Trophoblast cell (in vitro differentiated cells and primary cell): ENCODE data around the gene SESN1.
A peak's percentile ranks its signal among the peaks of the same experiment; 100 is the strongest.
"Not testable (repeated sequence)": the region's sequence is repeated elsewhere in the genome, so short reads cannot be mapped to it uniquely, and the experiment has no call there.

Experiments used
- DNase-seq, 2 donors: peaks; one replicate each; pipeline ENCODE4 v3.0.0-alpha.2; 2016
- H2AFZ ChIP-seq: 2 replicates; pipeline ENCODE4 v1.6.1; 2013; ENCODE audit warnings: low read length, moderate library complexity, mild to moderate bottlenecking; ENCODE audit not compliant: insufficient read depth, poor library complexity
- H2AK5ac ChIP-seq: 2 replicates; pipeline ENCODE4 v1.6.1; 2013; ENCODE audit warnings: mild to moderate bottlenecking, low read length
- H2BK120ac ChIP-seq: 2 replicates; pipeline ENCODE4 v1.6.1; 2013; ENCODE audit warnings: low read length, mild to moderate bottlenecking, moderate library complexity; ENCODE audit not compliant: insufficient read depth, poor library complexity
- H2BK12ac ChIP-seq: 2 replicates; pipeline ENCODE4 v1.6.1; 2013; ENCODE audit warnings: mild to moderate bottlenecking, low read length, moderate library complexity
- H2BK5ac ChIP-seq: 2 replicates; pipeline ENCODE4 v1.6.1; 2013; ENCODE audit warnings: low read length, low read depth, moderate library complexity, mild to moderate bottlenecking; ENCODE audit not compliant: poor library complexity
- H3K14ac ChIP-seq: 2 replicates; pipeline ENCODE4 v1.6.1; 2013; ENCODE audit warnings: mild to moderate bottlenecking, low read length
- H3K18ac ChIP-seq: 2 replicates; pipeline ENCODE4 v1.6.1; 2013; ENCODE audit warnings: mild to moderate bottlenecking, low read length
- H3K23ac ChIP-seq: 2 replicates; pipeline ENCODE4 v1.6.1; 2013; ENCODE audit warnings: low read length
- H3K27ac ChIP-seq: 2 replicates; pipeline ENCODE4 v1.5.1; 2013; ENCODE audit warnings: low read depth, mild to moderate bottlenecking, inconsistent platforms, low read length, moderate library complexity
- H3K27me3 ChIP-seq: 2 replicates; pipeline ENCODE4 v1.6.1; 2013; ENCODE audit warnings: inconsistent platforms, mild to moderate bottlenecking, low read length, moderate library complexity; ENCODE audit not compliant: insufficient read depth
- H3K36me3 ChIP-seq, 2 experiments: 1 replicate in 1 of 2; 2 replicates in 1 of 2; pipeline ENCODE4 v1.6.1; 2013; ENCODE audit warnings: low read length in 2 of 2, mild to moderate bottlenecking in 2 of 2, moderate library complexity in 1 of 2; ENCODE audit not compliant: insufficient read depth in 2 of 2, control insufficient read depth in 1 of 2
- H3K4ac ChIP-seq: 2 replicates; pipeline ENCODE4 v1.6.1; 2013; ENCODE audit warnings: low read depth, mild to moderate bottlenecking, low read length, moderate library complexity
- H3K4me1 ChIP-seq, 2 experiments: 1 replicate in 1 of 2; 2 replicates in 1 of 2; pipeline ENCODE4 v1.6.1; 2013; ENCODE audit warnings: low read length in 2 of 2, mild to moderate bottlenecking in 2 of 2, moderate library complexity in 1 of 2; ENCODE audit not compliant: insufficient read depth in 2 of 2, control insufficient read depth in 1 of 2
- H3K4me2 ChIP-seq: 2 replicates; pipeline ENCODE4 v1.6.1; 2013; ENCODE audit warnings: inconsistent platforms, mild to moderate bottlenecking, low read length, moderate library complexity
- H3K4me3 ChIP-seq: 2 replicates; pipeline ENCODE4 v1.5.1; 2013; ENCODE audit warnings: mild to moderate bottlenecking, low read depth, low read length, inconsistent platforms
- H3K79me1 ChIP-seq: one replicate; pipeline ENCODE4 v1.6.1; 2013; ENCODE audit warnings: low read length
- H3K79me2 ChIP-seq: 2 replicates; pipeline ENCODE4 v1.6.1; 2013; ENCODE audit warnings: low read length, mild to moderate bottlenecking; ENCODE audit not compliant: control insufficient read depth, insufficient read depth, poor library complexity
- H3K9ac ChIP-seq: 2 replicates; pipeline ENCODE4 v1.6.1; 2013; ENCODE audit warnings: mild to moderate bottlenecking, low read length
- H3K9me3 ChIP-seq: 2 replicates; pipeline ENCODE4 v1.6.1; 2013; ENCODE audit warnings: low read depth, mild to moderate bottlenecking, control low read depth, inconsistent platforms, low read length; ENCODE audit not compliant: insufficient read depth
- H4K12ac ChIP-seq: 2 replicates; pipeline ENCODE4 v1.6.1; 2013; ENCODE audit warnings: low read depth, mild to moderate bottlenecking, low read length, moderate library complexity
- H4K8ac ChIP-seq: 2 replicates; pipeline ENCODE4 v1.6.1; 2013; ENCODE audit warnings: low read depth, mild to moderate bottlenecking, low read length, moderate library complexity
- H4K91ac ChIP-seq: one replicate; pipeline ENCODE4 v1.6.1; 2013; ENCODE audit warnings: low read depth, mild to moderate bottlenecking, low read length, moderate library complexity
- WGBS: extraction: QIAGEN DNeasy Blood & Tissue Kit; methylation state at CpG from one replicate; pipeline ENCODE4 v1.1.7; 2013; ENCODE audit warnings: missing lambda C conversion rate; ENCODE audit not compliant: insufficient read length, insufficient coverage; ENCODE audit errors: extremely low coverage; 5-methylcytosine and 5-hydroxymethylcytosine counted together

Gene SESN1

GRCh38 chr6:109118337-109118736 lies 23.7 kb upstream of the SESN1 start:
- no peak overlapping the region for H4K12ac ChIP-seq
- WGBS, result no CpG with 5 or more reads among the region's 5 CpGs
- no peaks in the 10 kb centered on the region for H3K79me2 ChIP-seq
- no peaks in the 10 kb centered on the region for H3K4me1 ChIP-seq
- peak; percentile 50 to 83 for DNase-seq
- no peaks in the 10 kb centered on the region for H3K9me3 ChIP-seq
- H2AK5ac ChIP-seq, result no peak overlapping the region
- no peaks in the 10 kb centered on the region for H3K27me3 ChIP-seq
- H2AFZ ChIP-seq, result no peak overlapping the region
- H3K4ac ChIP-seq, result no peak overlapping the region
- H3K79me1 ChIP-seq, result no peaks in the 10 kb centered on the region
- no peaks in the 10 kb centered on the region for H3K36me3 ChIP-seq
- H4K8ac ChIP-seq, result no peak overlapping the region
- no peak overlapping the region for H3K14ac ChIP-seq
- no peak overlapping the region for H3K4me3 ChIP-seq
- H3K4me2 ChIP-seq, result no peak overlapping the region
- no peak overlapping the region for H2BK12ac ChIP-seq
- no peak overlapping the region for H4K91ac ChIP-seq
- no peak overlapping the region for H2BK120ac ChIP-seq
- H3K27ac ChIP-seq, result no peak overlapping the region
- no peak overlapping the region for H2BK5ac ChIP-seq
- H3K18ac ChIP-seq, result no peak overlapping the region
- no peak overlapping the region for H3K9ac ChIP-seq
- no peak overlapping the region for H3K23ac ChIP-seq

- Histone ChIP-seq H3K4me2 (no peak overlapping the region), H3K36me3 (no peaks in the 10 kb centered on the region), H3K79me1 (no peaks in the 10 kb centered on the region), H4K8ac (no peak overlapping the region), H2BK12ac (no peak overlapping the region), H4K91ac (no peak overlapping the region), H3K27me3 (no peaks in the 10 kb centered on the region), H2AK5ac (no peak overlapping the region), H3K14ac (no peak overlapping the region), H3K4me1 (no peaks in the 10 kb centered on the region), H3K4me3 (no peak overlapping the region), H3K23ac (no peak overlapping the region), H3K9me3 (no peaks in the 10 kb centered on the region), H3K4ac (no peak overlapping the region), H4K12ac (no peak overlapping the region), H2BK5ac (no peak overlapping the region), H3K18ac (no peak overlapping the region), H3K27ac (no peak overlapping the region), H3K9ac (no peak overlapping the region), H3K79me2 (no peaks in the 10 kb centered on the region), H2AFZ (no peak overlapping the region), H2BK120ac (no peak overlapping the region)
- DNase-seq, result no peak
- WGBS, result no CpG with 5 or more reads among the region's 5 CpGs
Measured at GRCh38 chr6:109117346-109118035, 22.8 kb upstream of the SESN1 start.

GRCh38 chr6:109112663-109113062 lies 18.0 kb upstream of the SESN1 start:
- H2BK12ac ChIP-seq, H3K27me3 ChIP-seq, H3K9me3 ChIP-seq, H2BK120ac ChIP-seq, H2AK5ac ChIP-seq, H3K27ac ChIP-seq, H3K79me1 ChIP-seq, H3K79me2 ChIP-seq, DNase-seq, H3K4ac ChIP-seq, H3K9ac ChIP-seq, H3K14ac ChIP-seq, H3K18ac ChIP-seq, H3K4me1 ChIP-seq, H4K91ac ChIP-seq, H3K36me3 ChIP-seq, H3K4me3 ChIP-seq, H4K8ac ChIP-seq, H2BK5ac ChIP-seq, H3K4me2 ChIP-seq, H2AFZ ChIP-seq, H3K23ac ChIP-seq, H4K12ac ChIP-seq: not testable (repeated sequence)
- no CpG with 5 or more reads among the region's 3 CpGs for WGBS

- H3K79me2 ChIP-seq, H2BK120ac ChIP-seq, H3K27me3 ChIP-seq, H2AFZ ChIP-seq, H3K4me2 ChIP-seq, H2BK12ac ChIP-seq, H2BK5ac ChIP-seq, H3K36me3 ChIP-seq, H3K79me1 ChIP-seq, H3K4me1 ChIP-seq, DNase-seq, H3K14ac ChIP-seq, H4K91ac ChIP-seq, H3K9me3 ChIP-seq, H3K4ac ChIP-seq, H3K4me3 ChIP-seq, H4K8ac ChIP-seq, H3K18ac ChIP-seq, H3K27ac ChIP-seq, H2AK5ac ChIP-seq, H3K23ac ChIP-seq, H3K9ac ChIP-seq, H4K12ac ChIP-seq: not testable (repeated sequence)
- no CpG with 5 or more reads among the region's 8 CpGs for WGBS
Measured at GRCh38 chr6:109109663-109110062, 15.0 kb upstream of the SESN1 start.
